GM12892 (cell line): ENCODE results near the gene OR13C2.

Experiments
- POLR2AphosphoS5 ChIP-seq: IDR thresholded peaks from 2 replicates; pipeline ENCODE4 v1.6.1; 2011; ENCODE audit warnings: low read depth, low read length, control low read depth
- TAF1 ChIP-seq: IDR thresholded peaks from 2 replicates; pipeline ENCODE4 v1.6.1; 2011; ENCODE audit warnings: low read depth, mild to moderate bottlenecking, control low read depth, low read length, borderline replicate concordance

DNA sequence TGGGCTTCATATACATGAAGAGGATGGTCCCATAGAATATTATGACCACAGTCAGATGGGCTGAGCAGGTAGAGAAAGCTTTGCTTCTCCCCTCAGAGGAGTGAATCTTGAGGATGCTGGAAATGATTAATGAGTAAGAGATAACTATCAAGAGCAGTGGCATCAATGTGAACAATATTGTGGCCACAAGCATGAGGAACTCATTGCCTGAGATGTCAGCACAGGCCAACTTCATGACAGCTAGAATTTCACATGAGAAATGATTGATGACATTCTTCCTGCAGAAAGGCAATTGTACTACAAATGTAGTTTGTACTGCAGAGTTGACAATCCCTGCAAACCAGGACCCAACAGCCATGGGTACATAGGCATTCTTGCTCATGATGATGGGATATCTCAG lies 12.0 kb upstream of the OR13C2 start:
- TF ChIP-seq TAF1 = no peak
- no peak for TF ChIP-seq POLR2AphosphoS5
